ENCODE measurements around the gene NRN1.

NRN1 gene

GRCh38 chr6:5989141-5989723, 17.5 kb downstream of the NRN1 start:
- Histone ChIP-seq H3K4me3 (ENCODE audit: low read depth, low read length) (no peak overlapping the region), H3K27me3 (peaks cover 12% of the 10 kb centered on the region), H3K4me1 (no peaks in the 10 kb centered on the region), H3K9me3 (no peaks in the 10 kb centered on the region), H3K36me3 (no peaks in the 10 kb centered on the region)
- no peak for DNase-seq
- TF ChIP-seq CTCF (IDR thresholded peaks at IDR 0.05; ENCODE audit: low read depth, low read length), result no peak

GRCh38 chr6:5986861-5987260, 19.9 kb downstream of the NRN1 start:
- Histone ChIP-seq H3K36me3 (no peaks in the 10 kb centered on the region), H3K9me3 (no peaks in the 10 kb centered on the region), H3K4me1 (no peaks in the 10 kb centered on the region), H3K27me3 (peaks cover 4% of the 10 kb centered on the region; the same call in 1 of the 2 replicates), H3K4me3 (ENCODE audit: low read depth, low read length) (no peak overlapping the region)
- TF ChIP-seq CTCF (IDR thresholded peaks at IDR 0.05; ENCODE audit: low read depth, low read length), result no peak
- no peak for DNase-seq

- Histone ChIP-seq H3K36me3 (no peaks in the 10 kb centered on the region), H3K4me1 (no peaks in the 10 kb centered on the region), H3K4me3 (ENCODE audit: low read depth, low read length) (no peak overlapping the region), H3K27me3 (peaks cover 4% of the 10 kb centered on the region; the same call in 1 of the 2 replicates), H3K9me3 (no peaks in the 10 kb centered on the region)
- no peak for TF ChIP-seq CTCF (IDR thresholded peaks at IDR 0.05; ENCODE audit: low read depth, low read length)
- no peak for DNase-seq
Observed at GRCh38 chr6:5984150-5985089, 22.3 kb downstream of the NRN1 start.

GRCh38 chr6:5981126-5982026, 25.3 kb downstream of the NRN1 start:
- Histone ChIP-seq H3K27me3 (peaks cover 4% of the 10 kb centered on the region; the same call in 1 of the 2 replicates), H3K36me3 (no peaks in the 10 kb centered on the region), H3K4me3 (ENCODE audit: low read depth, low read length) (no peak overlapping the region), H3K9me3 (no peaks in the 10 kb centered on the region), H3K4me1 (no peaks in the 10 kb centered on the region)
- DNase-seq, result no peak
- no peak for TF ChIP-seq CTCF (IDR thresholded peaks at IDR 0.05; ENCODE audit: low read depth, low read length)

- no peak for DNase-seq
- no peaks in the 10 kb centered on the region for H3K36me3 ChIP-seq
- H3K4me1 ChIP-seq, result no peaks in the 10 kb centered on the region
- TF ChIP-seq CTCF (IDR thresholded peaks at IDR 0.05; ENCODE audit: low read depth, low read length), result no peak
- H3K27me3 ChIP-seq, result peaks cover 4% of the 10 kb centered on the region; the same call in 1 of the 2 replicates
- H3K4me3 ChIP-seq (ENCODE audit: low read depth, low read length), result no peak overlapping the region
- H3K9me3 ChIP-seq, result no peaks in the 10 kb centered on the region
Observed at GRCh38 chr6:5979650-5980420, 26.9 kb downstream of the NRN1 start.
